ENCODE data around the gene PHLDB2.

Gene PHLDB2

DNA sequence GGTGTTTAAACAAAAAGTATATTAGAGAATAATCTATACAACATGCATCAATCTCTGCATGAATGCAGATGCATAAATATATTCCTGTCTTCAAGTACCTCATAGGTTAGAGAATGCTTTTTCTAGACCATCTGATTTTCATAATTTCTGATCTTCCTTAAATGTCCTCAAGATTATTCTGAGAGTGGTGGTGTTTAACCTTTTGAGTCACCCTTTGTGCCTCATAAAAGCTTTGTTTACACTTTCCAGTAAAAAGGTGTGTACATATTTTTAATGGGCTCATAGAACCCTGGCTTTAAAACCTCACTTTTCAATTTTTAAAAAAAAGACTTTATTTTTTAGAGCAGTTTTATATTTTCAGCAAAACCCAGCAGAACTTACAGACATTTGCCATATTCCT lies 78.8 kb downstream of the PHLDB2 start:
- no peak overlapping the region for H4K5ac ChIP-seq (ENCODE audit: low read length)
- no peak overlapping the region for H2BK15ac ChIP-seq (replicated peaks; ENCODE audit: low read depth)
- H2BK5ac ChIP-seq (ENCODE audit: low read length): no peak overlapping the region
- no peak overlapping the region for H3K9ac ChIP-seq (ENCODE audit: low read length)
- no peaks in the 10 kb centered on the region for H3K79me2 ChIP-seq (ENCODE audit: control insufficient read depth, insufficient read depth, low read length)
- no peaks in the 10 kb centered on the region for H3K36me3 ChIP-seq (ENCODE audit: control insufficient read depth, insufficient read depth, low read length)
- no peak overlapping the region for H3K56ac ChIP-seq (ENCODE audit: low read length)
- no peaks in the 10 kb centered on the region for H3K27me3 ChIP-seq (ENCODE audit: insufficient read depth, low read length, poor library complexity)
- no peak overlapping the region for H3K23ac ChIP-seq (ENCODE audit: low read length)
- no peak overlapping the region for H3K4me2 ChIP-seq (ENCODE audit: low read length)
- DNase-seq: no peak
- H3K4me1 ChIP-seq (ENCODE audit: control insufficient read depth, low read depth, low read length): no peaks in the 10 kb centered on the region
- H3K4ac ChIP-seq (ENCODE audit: low read depth, low read length): no peak overlapping the region
- no peak overlapping the region for H3K18ac ChIP-seq (ENCODE audit: low read length)
- no peak overlapping the region for H4K8ac ChIP-seq (ENCODE audit: low read depth, low read length)
- H3K79me1 ChIP-seq (ENCODE audit: low read length): no peaks in the 10 kb centered on the region
- H3K4me3 ChIP-seq (ENCODE audit: low read length): no peak overlapping the region
- no peak overlapping the region for H2AK5ac ChIP-seq (ENCODE audit: low read length)
- H3K27ac ChIP-seq (ENCODE audit: low read depth, low read length): no peak overlapping the region
- no peak overlapping the region for H2BK120ac ChIP-seq (ENCODE audit: low read depth, low read length)

DNA sequence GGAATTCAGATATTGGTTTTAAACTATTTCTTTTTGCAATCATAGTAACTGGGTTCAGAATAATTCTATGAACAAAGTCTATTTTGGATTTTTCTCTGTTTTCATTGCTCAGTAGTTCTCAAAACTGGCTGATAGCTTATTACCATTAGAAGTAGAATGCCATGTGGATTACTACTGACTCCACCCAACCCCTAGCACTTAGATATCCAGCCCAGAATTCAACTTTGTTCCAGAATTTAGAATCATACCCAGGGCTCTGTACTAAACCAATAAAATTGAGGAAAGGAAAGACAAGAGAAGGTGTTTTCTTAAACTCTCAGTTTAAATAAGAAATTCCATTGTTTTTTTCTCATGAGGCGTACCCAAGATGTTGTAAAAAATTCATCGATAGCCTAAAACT lies 80.8 kb downstream of the PHLDB2 start:
- H2BK120ac ChIP-seq (ENCODE audit: low read depth, low read length): no peak overlapping the region
- H3K56ac ChIP-seq (ENCODE audit: low read length): no peak overlapping the region
- H3K4me3 ChIP-seq (ENCODE audit: low read length): no peak overlapping the region
- no peak overlapping the region for H3K9ac ChIP-seq (ENCODE audit: low read length)
- no peak overlapping the region for H4K5ac ChIP-seq (ENCODE audit: low read length)
- H3K36me3 ChIP-seq (ENCODE audit: control insufficient read depth, insufficient read depth, low read length): no peaks in the 10 kb centered on the region
- DNase-seq: no peak
- WGBS (ENCODE audit: extremely low coverage, insufficient coverage, low lambda C conversion rate): no CpG with 5 or more reads among the region's 2 CpGs
- H2BK15ac ChIP-seq (replicated peaks; ENCODE audit: low read depth): no peak overlapping the region
- H3K27ac ChIP-seq (ENCODE audit: low read depth, low read length): no peak overlapping the region
- H2BK5ac ChIP-seq (ENCODE audit: low read length): no peak overlapping the region
- no peaks in the 10 kb centered on the region for H3K79me2 ChIP-seq (ENCODE audit: control insufficient read depth, insufficient read depth, low read length)
- no peak overlapping the region for H3K18ac ChIP-seq (ENCODE audit: low read length)
- H3K4me2 ChIP-seq (ENCODE audit: low read length): no peak overlapping the region
- H3K23ac ChIP-seq (ENCODE audit: low read length): no peak overlapping the region
- H3K4ac ChIP-seq (ENCODE audit: low read depth, low read length): no peak overlapping the region
- no peak overlapping the region for H4K8ac ChIP-seq (ENCODE audit: low read depth, low read length)
- H2AK5ac ChIP-seq (ENCODE audit: low read length): no peak overlapping the region
- no peaks in the 10 kb centered on the region for H3K4me1 ChIP-seq (ENCODE audit: control insufficient read depth, low read depth, low read length)
- no peaks in the 10 kb centered on the region for H3K27me3 ChIP-seq (ENCODE audit: insufficient read depth, low read length, poor library complexity)
- H3K79me1 ChIP-seq (ENCODE audit: low read length): no peaks in the 10 kb centered on the region

DNA sequence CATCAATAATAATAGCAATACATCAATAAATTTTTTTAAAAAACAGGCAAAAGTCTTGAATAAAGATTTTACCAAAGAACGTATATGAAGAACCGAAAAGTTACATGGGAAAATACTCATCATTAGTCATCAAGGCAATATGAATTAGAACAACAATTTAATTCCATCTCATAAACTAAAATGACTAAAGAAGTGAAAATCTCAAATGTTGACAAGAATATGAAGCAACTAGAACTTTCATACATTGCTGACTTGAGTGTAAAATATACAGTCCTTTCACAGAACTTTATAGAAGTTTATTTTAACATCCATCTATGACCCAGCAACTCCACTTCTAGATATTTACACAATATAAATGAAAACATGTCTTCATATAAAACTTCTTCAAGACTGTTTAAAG lies 84.5 kb downstream of the PHLDB2 start:
- no peaks in the 10 kb centered on the region for H3K79me2 ChIP-seq (ENCODE audit: control insufficient read depth, insufficient read depth, low read length)
- H3K36me3 ChIP-seq (ENCODE audit: control insufficient read depth, insufficient read depth, low read length): no peaks in the 10 kb centered on the region
- H2BK120ac ChIP-seq (ENCODE audit: low read depth, low read length): no peak overlapping the region
- no peak overlapping the region for H3K4me2 ChIP-seq (ENCODE audit: low read length)
- no peak overlapping the region for H3K4ac ChIP-seq (ENCODE audit: low read depth, low read length)
- no peak overlapping the region for H3K27ac ChIP-seq (ENCODE audit: low read depth, low read length)
- H3K9ac ChIP-seq (ENCODE audit: low read length): no peak overlapping the region
- no peak overlapping the region for H2AK5ac ChIP-seq (ENCODE audit: low read length)
- no peak overlapping the region for H3K4me3 ChIP-seq (ENCODE audit: low read length)
- no peaks in the 10 kb centered on the region for H3K4me1 ChIP-seq (ENCODE audit: control insufficient read depth, low read depth, low read length)
- H3K27me3 ChIP-seq (ENCODE audit: insufficient read depth, low read length, poor library complexity): no peaks in the 10 kb centered on the region
- no peak overlapping the region for H3K18ac ChIP-seq (ENCODE audit: low read length)
- no peaks in the 10 kb centered on the region for H3K79me1 ChIP-seq (ENCODE audit: low read length)
- no peak overlapping the region for H3K23ac ChIP-seq (ENCODE audit: low read length)
- H4K8ac ChIP-seq (ENCODE audit: low read depth, low read length): no peak overlapping the region
- no peak overlapping the region for H3K56ac ChIP-seq (ENCODE audit: low read length)
- H2BK15ac ChIP-seq (replicated peaks; ENCODE audit: low read depth): no peak overlapping the region
- no peak overlapping the region for H2BK5ac ChIP-seq (ENCODE audit: low read length)
- H4K5ac ChIP-seq (ENCODE audit: low read length): no peak overlapping the region
- no CpG with 5 or more reads among the region's 2 CpGs for WGBS (ENCODE audit: extremely low coverage, insufficient coverage, low lambda C conversion rate)
- no peak for DNase-seq

DNA sequence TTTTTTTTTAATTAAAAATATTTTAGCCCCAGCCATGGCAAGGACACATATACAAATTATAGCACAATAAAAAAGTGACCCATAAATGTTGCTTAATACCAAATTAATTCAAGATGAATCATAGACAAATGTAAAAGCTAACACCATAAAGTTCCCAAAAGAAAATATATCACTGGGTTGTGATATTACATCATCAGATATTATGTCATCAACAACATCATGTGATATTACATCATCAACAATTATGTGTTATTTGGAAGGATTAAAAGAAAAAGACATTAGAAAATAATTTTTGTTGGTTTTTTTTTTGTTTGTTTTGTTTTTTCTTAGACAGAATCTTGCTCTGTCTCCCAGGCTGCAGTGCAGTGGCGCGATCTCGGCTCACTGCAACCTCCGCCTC lies 85.3 kb downstream of the PHLDB2 start:
- Histone ChIP-seq H3K4me1 (ENCODE audit: control insufficient read depth, low read depth, low read length) (no peaks in the 10 kb centered on the region), H3K27me3 (ENCODE audit: insufficient read depth, low read length, poor library complexity) (no peaks in the 10 kb centered on the region), H3K27ac (ENCODE audit: low read depth, low read length) (no peak overlapping the region), H2BK120ac (ENCODE audit: low read depth, low read length) (no peak overlapping the region), H3K4me3 (ENCODE audit: low read length) (no peak overlapping the region), H2AK5ac (ENCODE audit: low read length) (no peak overlapping the region), H3K18ac (ENCODE audit: low read length) (no peak overlapping the region), H4K8ac (ENCODE audit: low read depth, low read length) (no peak overlapping the region), H3K79me1 (ENCODE audit: low read length) (no peaks in the 10 kb centered on the region), H3K36me3 (ENCODE audit: control insufficient read depth, insufficient read depth, low read length) (peaks cover 2% of the 10 kb centered on the region), H3K79me2 (ENCODE audit: control insufficient read depth, insufficient read depth, low read length) (no peaks in the 10 kb centered on the region), H3K9ac (ENCODE audit: low read length) (no peak overlapping the region), H3K4ac (ENCODE audit: low read depth, low read length) (no peak overlapping the region), H3K56ac (ENCODE audit: low read length) (no peak overlapping the region), H4K5ac (ENCODE audit: low read length) (no peak overlapping the region), H3K4me2 (ENCODE audit: low read length) (no peak overlapping the region), H2BK15ac (replicated peaks; ENCODE audit: low read depth) (no peak overlapping the region), H3K23ac (ENCODE audit: low read length) (no peak overlapping the region), H2BK5ac (ENCODE audit: low read length) (no peak overlapping the region)
- no CpG with 5 or more reads among the region's 4 CpGs for WGBS (ENCODE audit: extremely low coverage, insufficient coverage, low lambda C conversion rate)
- DNase-seq: no peak

DNA sequence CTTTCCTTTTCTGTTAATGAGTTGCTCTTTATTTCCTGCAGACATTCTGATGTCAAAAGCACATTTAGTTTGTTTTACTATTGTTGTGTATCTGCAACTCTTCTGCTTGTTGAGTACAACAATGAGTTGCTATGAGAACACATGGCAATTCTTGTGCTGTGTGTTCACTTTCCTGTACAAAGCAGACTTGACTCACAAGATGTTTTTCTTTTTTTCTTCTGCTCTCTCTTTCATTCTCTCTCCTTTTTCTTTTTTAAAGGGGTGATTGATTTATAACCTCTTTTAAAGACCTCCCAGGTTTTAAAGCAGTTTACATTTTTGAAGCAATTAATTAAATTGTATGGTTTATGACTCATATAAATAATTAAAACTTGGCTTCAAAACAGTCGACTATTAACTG lies 88.2 kb downstream of the PHLDB2 start:
- H3K9ac ChIP-seq (ENCODE audit: low read length): no peak overlapping the region
- no peak overlapping the region for H3K4me3 ChIP-seq (ENCODE audit: low read length)
- H3K4ac ChIP-seq (ENCODE audit: low read depth, low read length): no peak overlapping the region
- H2BK15ac ChIP-seq (replicated peaks; ENCODE audit: low read depth): no peak overlapping the region
- H3K4me1 ChIP-seq (ENCODE audit: control insufficient read depth, low read depth, low read length): no peaks in the 10 kb centered on the region
- WGBS (ENCODE audit: extremely low coverage, insufficient coverage, low lambda C conversion rate): no CpG with 5 or more reads among the region's 1 CpG
- no peak overlapping the region for H3K18ac ChIP-seq (ENCODE audit: low read length)
- H3K4me2 ChIP-seq (ENCODE audit: low read length): no peak overlapping the region
- no peak overlapping the region for H2BK120ac ChIP-seq (ENCODE audit: low read depth, low read length)
- H2AK5ac ChIP-seq (ENCODE audit: low read length): no peak overlapping the region
- no peak overlapping the region for H4K8ac ChIP-seq (ENCODE audit: low read depth, low read length)
- no peak overlapping the region for H4K5ac ChIP-seq (ENCODE audit: low read length)
- no peak overlapping the region for H3K27ac ChIP-seq (ENCODE audit: low read depth, low read length)
- no peaks in the 10 kb centered on the region for H3K79me1 ChIP-seq (ENCODE audit: low read length)
- no peak overlapping the region for H2BK5ac ChIP-seq (ENCODE audit: low read length)
- H3K56ac ChIP-seq (ENCODE audit: low read length): no peak overlapping the region
- no peak overlapping the region for H3K23ac ChIP-seq (ENCODE audit: low read length)
- DNase-seq: no peak
- peaks cover 2% of the 10 kb centered on the region for H3K36me3 ChIP-seq (ENCODE audit: control insufficient read depth, insufficient read depth, low read length)
- no peaks in the 10 kb centered on the region for H3K27me3 ChIP-seq (ENCODE audit: insufficient read depth, low read length, poor library complexity)
- no peaks in the 10 kb centered on the region for H3K79me2 ChIP-seq (ENCODE audit: control insufficient read depth, insufficient read depth, low read length)

DNA sequence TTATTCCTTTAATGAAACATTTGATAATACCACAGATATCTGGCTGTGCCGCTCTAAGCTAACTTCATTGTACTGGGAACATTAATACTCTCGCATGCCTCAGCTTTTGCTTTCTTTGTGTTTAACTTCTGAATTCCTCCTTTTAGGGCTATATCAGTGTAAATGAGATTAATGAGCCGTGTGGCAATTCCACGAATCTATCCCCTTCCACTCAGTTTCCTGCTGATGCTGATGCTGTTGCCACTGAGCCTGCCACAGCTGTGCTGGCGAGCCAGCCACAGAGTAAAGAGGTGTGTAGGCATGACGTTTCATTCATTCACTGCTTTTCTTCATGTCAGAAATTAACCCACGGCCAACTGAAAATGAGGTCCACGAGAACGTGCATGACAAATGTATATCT lies 89.7 kb downstream of the PHLDB2 start:
- Histone ChIP-seq H3K36me3 (ENCODE audit: control insufficient read depth, insufficient read depth, low read length) (peaks cover 3% of the 10 kb centered on the region), H4K8ac (ENCODE audit: low read depth, low read length) (no peak overlapping the region), H3K4me2 (ENCODE audit: low read length) (no peak overlapping the region), H3K9ac (ENCODE audit: low read length) (no peak overlapping the region), H3K27me3 (ENCODE audit: insufficient read depth, low read length, poor library complexity) (no peaks in the 10 kb centered on the region), H3K23ac (ENCODE audit: low read length) (no peak overlapping the region), H3K79me1 (ENCODE audit: low read length) (no peaks in the 10 kb centered on the region), H2BK15ac (replicated peaks; ENCODE audit: low read depth) (no peak overlapping the region), H3K79me2 (ENCODE audit: control insufficient read depth, insufficient read depth, low read length) (no peaks in the 10 kb centered on the region), H2AK5ac (ENCODE audit: low read length) (no peak overlapping the region), H3K4ac (ENCODE audit: low read depth, low read length) (no peak overlapping the region), H3K4me1 (ENCODE audit: control insufficient read depth, low read depth, low read length) (no peaks in the 10 kb centered on the region), H3K27ac (ENCODE audit: low read depth, low read length) (no peak overlapping the region), H3K56ac (ENCODE audit: low read length) (no peak overlapping the region), H2BK120ac (ENCODE audit: low read depth, low read length) (no peak overlapping the region), H3K18ac (ENCODE audit: low read length) (no peak overlapping the region), H2BK5ac (ENCODE audit: low read length) (no peak overlapping the region), H3K4me3 (ENCODE audit: low read length) (no peak overlapping the region), H4K5ac (ENCODE audit: low read length) (no peak overlapping the region)
- DNase-seq: no peak
- no CpG with 5 or more reads among the region's 9 CpGs for WGBS (ENCODE audit: extremely low coverage, insufficient coverage, low lambda C conversion rate)
